ENCODE measurements around the gene CLIC6.

DNA sequence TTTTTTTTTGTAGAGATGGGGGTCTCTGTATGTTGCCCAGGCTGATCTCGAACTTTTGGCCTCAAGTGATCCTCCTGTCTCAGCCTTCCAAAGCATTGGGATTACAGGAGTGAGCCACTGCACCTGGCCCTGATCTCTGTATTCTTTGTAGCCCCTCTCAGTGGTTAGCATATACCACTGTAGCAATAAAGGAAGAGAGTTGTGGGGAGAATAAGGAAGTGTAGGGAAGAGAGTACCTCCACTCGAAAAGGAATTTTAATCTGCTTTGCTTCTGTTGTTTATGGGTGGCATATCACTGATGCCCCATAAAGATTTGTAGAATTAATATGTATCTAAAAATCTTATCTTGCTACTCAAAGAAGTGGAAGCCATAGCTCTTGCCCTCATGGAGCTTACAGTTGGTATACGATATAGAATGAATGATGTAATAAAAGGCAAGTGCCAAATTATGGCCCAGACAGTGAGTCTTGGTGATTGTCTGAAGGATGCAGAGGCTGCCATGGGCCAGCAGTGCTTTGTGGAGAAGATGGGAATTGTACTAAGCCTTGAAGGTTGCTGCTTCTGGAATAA is 96.0 kb downstream of the CLIC6 start:
- TF ChIP-seq, protein P1, sequence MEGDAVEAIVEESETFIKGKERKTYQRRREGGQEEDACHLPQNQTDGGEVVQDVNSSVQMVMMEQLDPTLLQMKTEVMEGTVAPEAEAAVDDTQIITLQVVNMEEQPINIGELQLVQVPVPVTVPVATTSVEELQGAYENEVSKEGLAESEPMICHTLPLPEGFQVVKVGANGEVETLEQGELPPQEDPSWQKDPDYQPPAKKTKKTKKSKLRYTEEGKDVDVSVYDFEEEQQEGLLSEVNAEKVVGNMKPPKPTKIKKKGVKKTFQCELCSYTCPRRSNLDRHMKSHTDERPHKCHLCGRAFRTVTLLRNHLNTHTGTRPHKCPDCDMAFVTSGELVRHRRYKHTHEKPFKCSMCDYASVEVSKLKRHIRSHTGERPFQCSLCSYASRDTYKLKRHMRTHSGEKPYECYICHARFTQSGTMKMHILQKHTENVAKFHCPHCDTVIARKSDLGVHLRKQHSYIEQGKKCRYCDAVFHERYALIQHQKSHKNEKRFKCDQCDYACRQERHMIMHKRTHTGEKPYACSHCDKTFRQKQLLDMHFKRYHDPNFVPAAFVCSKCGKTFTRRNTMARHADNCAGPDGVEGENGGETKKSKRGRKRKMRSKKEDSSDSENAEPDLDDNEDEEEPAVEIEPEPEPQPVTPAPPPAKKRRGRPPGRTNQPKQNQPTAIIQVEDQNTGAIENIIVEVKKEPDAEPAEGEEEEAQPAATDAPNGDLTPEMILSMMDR (IDR thresholded peaks at IDR 0.05) = no peak
- no peak for TF ChIP-seq POLR2A (IDR thresholded peaks at IDR 0.05)
